ENCODE results near the gene KLHL21.
"Not testable (repeated sequence)": the region's sequence is repeated elsewhere in the genome, so short reads cannot be mapped to it uniquely, and the experiment has no call there.

GRCh38 chr1:6636778-6637177, 34.1 kb upstream of the KLHL21 start:
- TF ChIP-seq EZH2 (IDR thresholded peaks at IDR 0.05; ENCODE audit: borderline replicate concordance, low read depth, low read length, poor library complexity, severe bottlenecking); CTCF (conservative IDR thresholded peaks at IDR 0.05; ENCODE audit: low read depth, low read length): not testable (repeated sequence)

Measured in A673 (cell line).